Activated CD4-positive, alpha-beta memory T cell treated with anti-CD3 and anti-CD28 coated beads, Interleukin-2, amount 10 ng/mL, durations not matched to agents 7 days and 5 days (primary cell): ENCODE measurements around the gene CCR2. TPM values are rescaled to one million over a fixed set of nuclear protein-coding genes. Genes with fewer than 3 reads are reported as not detected.
"Not testable (repeated sequence)": the region's sequence is repeated elsewhere in the genome, so short reads cannot be mapped to it uniquely, and the experiment has no call there.

ENCODE experiments used
- CTCF ChIA-PET: fragments of 350-600 bp; sonication (Branson Sonifier 250); formaldehyde crosslinking; loops from one replicate; lab custom pipeline; 2021; ENCODE audit warnings: antibody characterized with exemption, inconsistent platforms; lab: Charles Lee
- POLR2A ChIA-PET: fragments of 350-600 bp; sonication (Branson Sonifier 250); formaldehyde crosslinking; loops from one replicate; lab custom pipeline; 2021; ENCODE audit warnings: antibody characterized with exemption; lab: Charles Lee
- DNase-seq: peaks from one replicate; pipeline ENCODE4 v3.0.0-alpha.2; 2020
- H3K27ac Mint-ChIP-seq: one replicate; pipeline ENCODE4 v1.8.0; 2021; ENCODE audit warnings: mild to moderate bottlenecking, mixed read lengths
- H3K27me3 Mint-ChIP-seq: one replicate; pipeline ENCODE4 v1.8.0; 2021; ENCODE audit warnings: mixed read lengths
- H3K36me3 Mint-ChIP-seq: one replicate; pipeline ENCODE4 v1.8.0; 2021; ENCODE audit warnings: low read depth, mixed read lengths
- H3K4me1 Mint-ChIP-seq: one replicate; pipeline ENCODE4 v1.8.0; 2021; ENCODE audit warnings: mixed read lengths
- H3K4me3 Mint-ChIP-seq: one replicate; pipeline ENCODE4 v1.8.0; 2021; ENCODE audit warnings: mild to moderate bottlenecking, mixed read lengths
- H3K9me3 Mint-ChIP-seq: one replicate; pipeline ENCODE4 v1.8.0; 2021; ENCODE audit warnings: mixed read lengths
- total RNA-seq, 2 experiments: library from RNA; stranded (reverse); gene quantifications; one replicate each; pipeline ENCODE4 v1.2.3, GENCODE V29; 2021

CCR2 gene
- total RNA-seq, 2 experiments from 2014 or later = 167 to 174 TPM

DNA sequence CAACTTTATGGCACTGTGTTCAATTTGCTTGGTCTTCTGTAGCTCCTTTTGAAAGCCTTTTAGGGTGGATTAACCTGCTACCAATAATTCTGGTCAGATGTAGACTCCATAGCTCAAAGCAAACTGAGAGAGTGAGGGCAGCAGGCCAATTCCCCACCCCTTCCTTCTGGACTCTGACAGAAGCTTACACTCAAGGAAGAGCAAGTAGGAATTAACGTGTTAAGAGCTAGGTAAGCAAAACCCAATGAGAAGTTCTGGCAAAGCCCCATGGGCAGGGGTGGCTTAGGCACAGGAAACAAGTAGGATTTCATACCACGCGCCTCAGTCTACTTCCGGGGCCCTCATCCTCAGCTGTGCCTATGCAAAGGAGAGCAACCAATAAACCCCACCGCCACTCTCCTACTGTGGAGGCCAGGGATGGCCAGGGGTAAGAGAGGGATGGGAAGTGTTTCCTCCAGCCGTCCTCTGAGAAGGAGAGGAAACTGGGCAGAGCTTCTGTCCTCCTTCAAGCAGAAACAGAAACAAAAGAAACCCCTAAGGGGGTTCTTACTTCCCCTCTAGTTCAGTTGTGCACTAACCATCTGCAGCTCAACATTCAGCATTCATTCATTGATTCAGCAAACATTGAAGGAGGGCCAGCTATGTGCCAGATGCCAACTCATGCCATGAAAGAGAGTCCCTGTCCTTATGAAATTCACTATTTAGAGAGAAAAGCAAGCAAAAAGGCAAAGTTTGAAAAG lies 29.5 kb downstream of the CCR2 start:
- POLR2A ChIA-PET = interaction anchor here (0.9 to 2.9 kb wide), 2 partner anchors 11 to 13 kb away, joined by 3 to 14 read pairs; partner anchors contain the start of gene CCR5
- Mint-ChIP-seq H3K27ac (no peak overlapping the region), H3K27me3 (peaks cover 10% of the 10 kb centered on the region), H3K4me3 (no peak overlapping the region), H3K4me1 (peaks cover 48% of the 10 kb centered on the region), H3K36me3 (peaks cover 7% of the 10 kb centered on the region), H3K9me3 (no peaks in the 10 kb centered on the region)
- CTCF ChIA-PET = interaction anchor here (0.7 to 2.1 kb wide), 5 partner anchors 8 to 445 kb away, joined by 3 to 11 read pairs (median 5); partner anchors contain the start of gene CCR5
- no peak for DNase-seq

DNA sequence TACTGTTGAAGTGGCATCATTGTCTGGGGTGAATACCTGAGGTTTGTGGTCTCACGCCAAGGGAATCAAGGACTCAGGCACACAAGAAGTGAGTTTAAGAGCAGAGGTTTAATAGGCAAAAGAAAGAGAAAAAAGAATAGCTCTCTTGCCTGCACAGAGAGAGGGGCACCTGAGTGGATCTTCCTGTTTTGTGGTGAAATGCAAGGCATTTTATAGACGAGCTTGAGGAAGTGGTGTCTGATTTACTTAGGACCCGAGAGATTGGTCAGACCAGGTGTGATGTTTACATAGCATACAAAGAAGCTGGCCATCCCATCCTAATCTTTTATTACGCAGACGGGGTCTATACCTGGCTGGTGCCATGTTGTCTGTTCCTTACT lies 30.0 kb downstream of the CCR2 start:
- Mint-ChIP-seq H3K27ac (no peak overlapping the region), H3K4me3 (no peak overlapping the region), H3K9me3 (no peaks in the 10 kb centered on the region), H3K27me3 (peaks cover 10% of the 10 kb centered on the region), H3K4me1 (peaks cover 47% of the 10 kb centered on the region), H3K36me3 (peaks cover 4% of the 10 kb centered on the region)
- no peak for DNase-seq
- ChIA-PET POLR2A (interaction anchor here (0.9 to 2.9 kb wide), 2 partner anchors 11 to 13 kb away, joined by 3 to 14 read pairs; partner anchors contain the start of gene CCR5), CTCF (interaction anchor here (1.5 to 2.1 kb wide), 4 partner anchors 9 to 445 kb away, joined by 4 to 11 read pairs (median 6); partner anchors contain the start of gene CCR5)

DNA sequence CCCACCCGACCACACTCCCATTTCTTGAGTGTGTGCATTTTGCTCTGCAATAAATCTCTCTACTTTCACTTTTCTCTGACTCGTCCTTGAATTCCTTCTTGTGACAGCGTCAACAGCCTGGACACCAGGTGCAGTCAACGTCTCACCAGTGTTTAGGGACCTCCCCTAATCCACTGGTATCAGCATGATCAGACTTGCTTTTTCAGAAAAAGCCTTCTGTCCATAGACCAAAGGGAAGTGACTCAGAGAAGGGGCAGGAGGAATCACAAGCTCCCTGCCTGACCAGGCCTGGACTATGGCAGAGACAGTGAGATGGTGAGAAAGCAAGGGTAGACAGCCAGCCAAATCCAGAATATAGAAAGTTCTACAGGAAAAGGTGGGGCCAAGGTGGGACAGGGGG lies 32.3 kb downstream of the CCR2 start:
- POLR2A ChIA-PET = interaction anchor here (1.3 kb wide), 1 partner anchor 178 kb away, joined by 3 read pairs; the partner anchor contains the start of gene CCR1
- CTCF ChIA-PET = interaction anchor here (1.8 kb wide), 1 partner anchor 14 kb away, joined by 4 read pairs; no protein-coding TSS in a partner anchor

DNA sequence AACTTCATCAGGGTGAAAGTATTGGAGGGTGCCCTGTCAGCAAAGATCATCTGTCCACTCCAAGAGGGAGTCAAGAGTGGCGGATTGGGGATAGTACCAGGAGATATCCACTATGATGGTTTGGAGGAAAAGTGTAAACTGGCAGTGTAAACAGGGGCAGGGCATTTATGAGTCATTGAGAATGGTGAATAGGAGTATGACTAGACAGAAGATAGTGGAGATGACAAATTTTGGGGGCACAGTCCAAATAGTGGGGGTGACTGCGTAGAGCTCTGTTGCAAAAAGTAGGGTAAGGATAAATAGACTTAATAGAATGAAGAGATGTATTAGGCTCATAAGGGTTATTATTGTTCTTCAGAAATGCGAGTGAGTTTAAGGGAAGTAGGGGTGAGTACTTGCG lies 34.9 kb downstream of the CCR2 start:
- Mint-ChIP-seq H3K27me3 (peaks cover 13% of the 10 kb centered on the region), H3K4me1 (peaks cover 25% of the 10 kb centered on the region)
- CTCF ChIA-PET = interaction anchor here (1.2 kb wide), 1 partner anchor 11 kb away, joined by 4 read pairs; no protein-coding TSS in a partner anchor
- H3K36me3 Mint-ChIP-seq, H3K9me3 Mint-ChIP-seq, H3K27ac Mint-ChIP-seq, H3K4me3 Mint-ChIP-seq, DNase-seq, POLR2A ChIA-PET: not testable (repeated sequence)

More for the DNA sequence above, 32.3 kb downstream of the CCR2 start:
- H3K9me3 Mint-ChIP-seq = no peaks in the 10 kb centered on the region
- DNase-seq = no peak
- H3K27me3 Mint-ChIP-seq = peaks cover 10% of the 10 kb centered on the region
- H3K4me1 Mint-ChIP-seq = peaks cover 33% of the 10 kb centered on the region
- no peak overlapping the region for H3K27ac Mint-ChIP-seq
- H3K36me3 Mint-ChIP-seq = peaks cover 4% of the 10 kb centered on the region
- H3K4me3 Mint-ChIP-seq = peak overlapping the region; percentile 12

DNA sequence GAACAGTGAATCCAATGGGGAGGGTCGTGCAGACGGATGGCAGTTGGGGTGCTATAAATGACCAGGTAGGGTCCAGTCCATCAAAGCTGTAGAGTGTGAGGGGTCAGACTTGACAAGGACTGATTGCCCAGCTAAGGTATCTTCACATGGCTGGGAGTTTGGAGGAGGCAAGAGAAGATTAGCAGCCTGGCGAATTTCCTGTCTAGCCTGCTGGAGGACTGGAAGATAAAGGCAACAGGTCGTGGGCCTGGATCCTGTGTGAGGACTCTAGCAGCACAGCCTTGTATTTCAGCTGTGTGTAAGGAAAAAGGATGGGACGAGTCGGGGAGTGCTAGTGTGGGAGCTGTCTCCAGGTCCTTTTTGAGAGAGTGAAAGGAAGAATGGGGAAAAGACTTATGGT lies 35.4 kb downstream of the CCR2 start:
- POLR2A ChIA-PET = no interaction called here
- CTCF ChIA-PET = no interaction called here
- H3K4me3 Mint-ChIP-seq = no peak overlapping the region
- no peak for DNase-seq
- peaks cover 4% of the 10 kb centered on the region for H3K36me3 Mint-ChIP-seq
- no peaks in the 10 kb centered on the region for H3K9me3 Mint-ChIP-seq
- peaks cover 13% of the 10 kb centered on the region for H3K27me3 Mint-ChIP-seq
- peaks cover 22% of the 10 kb centered on the region for H3K4me1 Mint-ChIP-seq
- no peak overlapping the region for H3K27ac Mint-ChIP-seq

DNA sequence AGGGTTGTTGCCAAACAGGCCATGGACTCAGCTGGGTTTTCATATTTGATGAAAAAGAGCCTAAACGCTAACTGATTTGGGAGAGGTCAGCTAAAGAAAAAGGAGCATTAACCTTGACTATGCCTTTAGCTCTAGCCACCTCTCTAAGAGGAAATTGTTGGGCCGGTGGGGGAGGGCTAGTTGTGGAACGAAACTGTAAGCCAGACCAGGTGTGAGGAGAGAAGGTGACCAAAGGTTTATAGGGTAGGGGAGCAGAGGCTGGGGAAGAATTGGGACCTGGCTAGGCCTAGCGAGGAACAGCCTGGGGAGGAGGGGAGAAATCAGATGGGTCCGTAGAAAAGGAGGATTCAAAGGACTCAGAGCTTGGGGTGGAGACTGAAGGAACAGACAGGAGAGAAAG lies 37.6 kb downstream of the CCR2 start:
- DNase-seq, H3K27ac Mint-ChIP-seq, POLR2A ChIA-PET, CTCF ChIA-PET, H3K4me3 Mint-ChIP-seq, H3K9me3 Mint-ChIP-seq, H3K36me3 Mint-ChIP-seq: not testable (repeated sequence)
- Mint-ChIP-seq H3K4me1 (peaks cover 16% of the 10 kb centered on the region), H3K27me3 (peaks cover 12% of the 10 kb centered on the region)

DNA sequence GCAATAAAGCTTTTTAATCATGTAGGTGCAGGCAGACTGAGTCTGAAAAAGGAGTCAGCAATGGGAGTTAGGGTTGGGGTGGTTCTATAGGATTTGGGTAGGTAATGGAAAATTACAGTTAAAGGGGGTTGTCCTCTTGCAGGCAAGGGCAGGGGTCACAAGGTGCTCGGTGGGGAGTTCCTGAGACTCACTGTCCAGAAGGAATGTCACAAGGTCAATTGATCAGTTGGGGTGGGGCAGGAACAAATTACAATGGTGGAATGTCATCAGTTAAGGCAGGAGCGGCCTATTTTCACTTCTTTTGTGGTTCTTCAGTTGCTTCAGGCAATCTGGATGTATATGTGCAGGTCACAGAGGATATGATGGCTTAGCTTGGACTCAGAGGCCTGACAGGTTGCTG lies 39.1 kb downstream of the CCR2 start:
- Mint-ChIP-seq H3K9me3 (no peaks in the 10 kb centered on the region), H3K36me3 (no peaks in the 10 kb centered on the region), H3K4me1 (peaks cover 23% of the 10 kb centered on the region), H3K27ac (no peak overlapping the region), H3K4me3 (no peak overlapping the region), H3K27me3 (peaks cover 12% of the 10 kb centered on the region)
- CTCF ChIA-PET = no interaction called here
- DNase-seq = no peak
- POLR2A ChIA-PET = no interaction called here

DNA sequence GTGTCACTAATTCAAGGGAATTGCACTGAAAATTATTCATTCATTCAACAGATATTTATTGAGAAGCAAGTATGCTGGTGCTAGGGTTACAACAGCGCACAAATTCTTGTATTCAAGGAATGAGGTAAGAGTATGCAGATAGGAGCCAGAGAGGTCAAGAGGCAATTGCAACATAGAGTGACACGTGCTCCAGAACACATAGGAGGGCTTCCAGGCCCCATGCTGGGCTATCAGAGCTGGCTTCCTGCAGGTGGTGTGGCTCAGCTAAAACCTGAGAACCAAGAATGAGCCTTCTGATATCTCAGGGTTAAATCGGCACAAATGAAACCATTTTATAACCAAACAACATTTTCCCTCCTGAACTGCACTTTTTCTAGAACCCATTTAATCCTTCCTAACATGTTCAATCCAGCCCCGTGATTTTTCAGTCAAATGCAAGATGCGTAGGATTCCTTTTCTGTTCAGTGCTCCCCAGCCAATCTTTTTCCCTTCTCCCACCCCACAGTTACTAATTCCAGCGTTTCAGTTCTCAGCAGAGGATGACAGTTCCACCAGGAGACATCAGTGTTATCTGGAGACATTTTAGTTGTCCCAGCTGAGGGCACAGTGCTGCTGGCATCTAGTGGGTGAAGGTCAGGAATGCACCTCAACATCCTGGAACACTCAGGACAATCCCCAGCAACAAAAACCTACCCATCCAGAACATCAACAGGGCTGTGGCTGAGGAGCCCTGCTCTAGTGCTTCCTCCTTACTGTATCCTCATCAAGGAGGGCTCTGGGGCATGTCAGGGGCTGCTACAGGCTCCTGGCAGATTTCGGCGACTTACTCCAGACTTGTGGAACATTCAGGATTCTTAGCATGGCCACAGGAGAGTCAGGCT lies 39.9 kb downstream of the CCR2 start:
- Mint-ChIP-seq H3K27me3 (peaks cover 12% of the 10 kb centered on the region), H3K36me3 (no peaks in the 10 kb centered on the region), H3K4me3 (no peak overlapping the region), H3K27ac (no peak overlapping the region), H3K4me1 (peaks cover 23% of the 10 kb centered on the region), H3K9me3 (no peaks in the 10 kb centered on the region)
- DNase-seq = no peak
- ChIA-PET POLR2A (no interaction called here), CTCF (no interaction called here)

DNA sequence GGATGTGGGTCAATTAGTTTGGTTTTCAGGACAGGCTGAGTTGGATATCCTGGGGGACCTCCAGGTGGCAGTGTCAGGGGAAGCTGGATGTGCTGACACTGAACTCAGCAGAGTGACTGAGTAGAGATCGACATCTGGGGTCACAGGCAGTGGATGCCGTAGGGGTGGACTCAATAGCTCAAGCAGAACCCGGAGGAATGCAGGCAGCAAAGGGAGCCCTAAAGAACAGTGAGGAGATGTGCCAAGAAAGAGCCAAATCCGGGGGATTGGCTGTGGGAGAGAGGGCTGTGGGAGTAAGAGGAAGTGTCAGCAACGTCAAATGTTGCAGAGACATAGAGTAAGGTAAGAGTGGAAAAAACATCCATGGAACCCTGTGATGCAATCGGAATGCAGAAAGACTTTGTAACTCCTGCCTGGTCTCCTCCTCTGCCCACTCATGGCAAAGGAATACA lies 41.3 kb downstream of the CCR2 start:
- Mint-ChIP-seq H3K4me1 (peaks cover 23% of the 10 kb centered on the region), H3K27me3 (peaks cover 12% of the 10 kb centered on the region), H3K36me3 (no peaks in the 10 kb centered on the region), H3K27ac (no peak overlapping the region), H3K9me3 (no peaks in the 10 kb centered on the region), H3K4me3 (no peak overlapping the region)
- ChIA-PET POLR2A (no interaction called here), CTCF (no interaction called here)
- no peak for DNase-seq

DNA sequence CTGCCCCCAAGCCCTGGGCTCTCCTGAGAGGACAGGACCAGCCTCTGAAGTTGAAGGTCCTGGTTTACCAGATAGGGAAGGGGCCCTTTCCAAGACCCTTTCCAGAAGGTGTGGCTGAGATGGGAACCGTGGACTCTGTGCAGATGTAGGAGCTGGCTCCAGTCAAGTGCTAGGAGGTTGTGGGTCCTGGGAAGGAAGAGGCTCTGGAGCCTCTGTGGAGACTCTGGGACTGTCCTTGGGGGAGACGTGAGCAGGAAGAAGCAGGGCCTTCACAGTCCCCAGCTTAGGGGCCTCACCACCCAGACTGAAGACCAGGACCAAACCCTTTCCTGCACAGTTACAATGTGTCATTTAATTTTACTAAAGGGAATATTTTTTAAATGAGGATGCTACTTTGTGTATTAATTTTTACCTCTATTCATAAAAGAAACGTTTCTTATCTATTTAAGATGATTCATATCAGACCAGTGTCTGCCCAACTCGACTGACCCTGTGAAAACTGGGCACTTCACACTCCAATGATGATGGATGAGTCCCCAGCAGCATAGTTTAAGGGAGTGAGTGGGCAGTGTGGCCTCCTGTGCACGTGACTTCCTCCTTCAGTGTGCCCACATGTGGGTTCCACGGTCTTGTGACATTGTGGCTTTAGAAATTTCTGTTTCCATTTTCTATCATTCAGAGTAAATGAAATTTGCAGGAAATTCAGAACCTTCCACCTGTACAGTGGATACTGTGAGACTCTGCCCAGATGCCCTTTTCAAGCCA lies 42.0 kb downstream of the CCR2 start:
- H3K27ac Mint-ChIP-seq = no peak overlapping the region
- H3K4me3 Mint-ChIP-seq = no peak overlapping the region
- H3K36me3 Mint-ChIP-seq = no peaks in the 10 kb centered on the region
- H3K9me3 Mint-ChIP-seq = no peaks in the 10 kb centered on the region
- peaks cover 12% of the 10 kb centered on the region for H3K27me3 Mint-ChIP-seq
- POLR2A ChIA-PET = no interaction called here
- peaks cover 23% of the 10 kb centered on the region for H3K4me1 Mint-ChIP-seq
- CTCF ChIA-PET = no interaction called here
- no peak for DNase-seq

DNA sequence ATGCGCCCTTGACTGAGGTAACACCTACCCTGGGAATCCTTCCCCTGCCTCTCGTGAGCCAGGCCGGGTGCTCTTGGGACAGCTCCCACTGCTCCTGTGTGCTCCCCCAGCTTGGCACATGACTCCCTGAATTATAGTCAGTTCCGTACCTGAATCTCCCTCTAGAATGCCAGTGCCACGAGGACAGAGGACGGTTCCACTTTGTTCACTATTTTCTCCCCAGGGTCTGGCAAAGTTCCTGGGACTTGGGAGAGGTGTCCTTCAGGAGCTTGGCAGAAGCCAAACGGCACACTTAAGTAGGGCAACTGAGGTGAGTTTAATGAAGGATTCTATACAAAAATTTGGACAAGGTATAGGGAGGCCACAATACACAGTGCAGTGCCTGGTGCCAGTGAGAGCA lies 43.2 kb downstream of the CCR2 start:
- CTCF ChIA-PET = no interaction called here
- no peaks in the 10 kb centered on the region for H3K9me3 Mint-ChIP-seq
- peaks cover 23% of the 10 kb centered on the region for H3K4me1 Mint-ChIP-seq
- no peak overlapping the region for H3K4me3 Mint-ChIP-seq
- H3K27ac Mint-ChIP-seq = no peak overlapping the region
- DNase-seq = no peak
- H3K27me3 Mint-ChIP-seq = peaks cover 12% of the 10 kb centered on the region
- H3K36me3 Mint-ChIP-seq = no peaks in the 10 kb centered on the region
- POLR2A ChIA-PET = interaction anchor here (1.1 kb wide), 1 partner anchor 27 kb away, joined by 3 read pairs; no protein-coding TSS in a partner anchor

DNA sequence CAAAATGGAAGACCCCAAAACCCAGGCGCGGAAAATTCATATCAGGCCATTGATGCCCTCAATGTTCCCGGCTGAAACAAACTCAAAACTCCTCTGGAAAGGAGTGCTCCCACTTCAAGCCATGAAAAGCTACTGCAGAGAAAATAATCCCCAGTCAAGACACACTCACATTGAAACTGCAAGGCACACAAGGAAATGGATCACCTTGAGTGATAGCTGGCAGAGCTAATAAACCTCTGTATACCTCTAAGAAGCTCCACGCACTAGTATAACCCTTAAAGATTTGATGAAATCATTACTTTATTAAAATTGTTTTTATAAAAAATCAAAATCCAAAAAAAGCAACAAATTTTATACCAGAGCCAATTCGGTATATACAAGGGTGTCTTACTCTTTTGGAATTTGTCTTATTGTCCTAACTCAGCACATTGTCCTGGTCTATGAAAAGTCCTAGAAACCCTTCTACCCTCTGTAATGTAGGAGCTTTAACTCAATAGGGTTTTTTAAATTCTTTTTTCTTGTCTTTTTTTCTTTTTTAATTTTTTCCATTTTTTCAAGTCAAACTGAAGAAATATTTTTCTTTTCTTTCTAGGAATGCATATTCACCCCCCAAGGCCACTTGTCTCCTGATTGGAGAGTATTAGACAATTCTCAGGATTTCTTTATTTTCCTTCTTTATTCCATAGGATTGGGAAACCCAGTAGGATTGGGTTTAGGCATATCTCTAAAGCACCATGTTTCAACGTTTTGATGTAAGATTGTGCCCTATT lies 44.5 kb downstream of the CCR2 start:
- ChIA-PET POLR2A (interaction anchor here (1.1 kb wide), 1 partner anchor 29 kb away, joined by 3 read pairs; no protein-coding TSS in a partner anchor), CTCF (interaction anchor here (1.0 kb wide), 1 partner anchor 319 kb away, joined by 4 read pairs; no protein-coding TSS in a partner anchor)
- peaks cover 2% of the 10 kb centered on the region for H3K36me3 Mint-ChIP-seq
- H3K4me1 Mint-ChIP-seq = peaks cover 23% of the 10 kb centered on the region
- peaks cover 4% of the 10 kb centered on the region for H3K9me3 Mint-ChIP-seq
- no peak for DNase-seq
- no peak overlapping the region for H3K27ac Mint-ChIP-seq
- H3K4me3 Mint-ChIP-seq = no peak overlapping the region
- H3K27me3 Mint-ChIP-seq = peaks cover 16% of the 10 kb centered on the region
